Calu3 (cell line): ENCODE data around the gene MBNL2. TPM values are rescaled to one million over a fixed set of nuclear protein-coding genes. Genes with fewer than 3 reads are reported as not detected.

Experiments
- BruUV-seq: library from RNA; stranded (reverse); fragments of 400-500 nt; replicated peaks from 2 replicates; lab custom pipeline; 2021; lab: Mats Ljungman, UMichigan
- CTCF ChIA-PET: fragments of 300-600 bp; sonication (Branson Sonifier 250); formaldehyde crosslinking; loops from one replicate; lab custom pipeline; 2022; ENCODE audit warnings: antibody characterized with exemption; lab: Charles Lee
- DNase-seq: peaks from one replicate; pipeline ENCODE4 v3.0.0; 2022
- H3K27ac Mint-ChIP-seq: one replicate; pipeline ENCODE4 v1.8.0; 2022; ENCODE audit warnings: mixed read lengths; ENCODE audit not compliant: unreplicated experiment
- H3K27me3 Mint-ChIP-seq: one replicate; pipeline ENCODE4 v1.8.0; 2022; ENCODE audit warnings: mixed read lengths; ENCODE audit not compliant: unreplicated experiment
- H3K36me3 Mint-ChIP-seq: one replicate; pipeline ENCODE4 v1.8.0; 2022; ENCODE audit warnings: mild to moderate bottlenecking, moderate library complexity, mixed read lengths; ENCODE audit not compliant: insufficient read depth, unreplicated experiment
- H3K4me1 Mint-ChIP-seq: one replicate; pipeline ENCODE4 v1.8.0; 2022; ENCODE audit warnings: mild to moderate bottlenecking, low read depth, mixed read lengths; ENCODE audit not compliant: unreplicated experiment
- H3K4me3 Mint-ChIP-seq: one replicate; pipeline ENCODE4 v1.8.0; 2022; ENCODE audit warnings: mild to moderate bottlenecking, low read depth, moderate library complexity, mixed read lengths; ENCODE audit not compliant: unreplicated experiment
- H3K9me3 Mint-ChIP-seq: one replicate; pipeline ENCODE4 v1.8.0; 2022; ENCODE audit warnings: low read depth, mixed read lengths; ENCODE audit not compliant: unreplicated experiment
- CTCF ChIP-seq: fragments of 200-600 bp; IDR thresholded peaks from one replicate; pipeline ENCODE4 v1.8.0; 2022; ENCODE audit warnings: antibody characterized with exemption; ENCODE audit not compliant: unreplicated experiment
- intact Hi-C: fragments of 100-400 bp; cut with micrococcal nuclease; formaldehyde crosslinking; loops from one replicate; pipeline ENCODE4 v1.10.0; 2022; ENCODE audit not compliant: unreplicated experiment
- total RNA-seq: library from RNA; stranded (reverse); gene quantifications from 2 replicates; pipeline ENCODE4 v1.2.3, GENCODE V29; 2022

MBNL2 gene
- total RNA-seq, 1 experiment from 2014 or later: 37.1 TPM

GRCh38 chr13:97372936-97373335 is 150.8 kb downstream of the MBNL2 start:
- TF ChIP-seq CTCF: no peak
- no peaks in the 10 kb centered on the region for H3K36me3 Mint-ChIP-seq
- no peak overlapping the region for H3K27ac Mint-ChIP-seq
- CTCF ChIA-PET: no interaction called here
- intact Hi-C loops: no loop called here
- no TSS peak for BruUV-seq
- H3K9me3 Mint-ChIP-seq: no peaks in the 10 kb centered on the region
- no peaks in the 10 kb centered on the region for H3K27me3 Mint-ChIP-seq
- no peak overlapping the region for H3K4me3 Mint-ChIP-seq
- no peaks in the 10 kb centered on the region for H3K4me1 Mint-ChIP-seq
- DNase-seq: no peak

GRCh38 chr13:97373787-97374186 is 151.7 kb downstream of the MBNL2 start:
- no peak for TF ChIP-seq CTCF
- no peak overlapping the region for H3K4me3 Mint-ChIP-seq
- H3K9me3 Mint-ChIP-seq: no peaks in the 10 kb centered on the region
- H3K27ac Mint-ChIP-seq: no peak overlapping the region
- no peaks in the 10 kb centered on the region for H3K36me3 Mint-ChIP-seq
- no peak for DNase-seq
- intact Hi-C loops: no loop called here
- BruUV-seq: no TSS peak
- no peaks in the 10 kb centered on the region for H3K4me1 Mint-ChIP-seq
- CTCF ChIA-PET: no interaction called here
- H3K27me3 Mint-ChIP-seq: no peaks in the 10 kb centered on the region

GRCh38 chr13:97376981-97377380 is 154.8 kb downstream of the MBNL2 start:
- H3K4me3 Mint-ChIP-seq: no peak overlapping the region

GRCh38 chr13:97379386-97379785 is 157.3 kb downstream of the MBNL2 start:
- Mint-ChIP-seq H3K36me3 (peaks cover 6% of the 10 kb centered on the region), H3K9me3 (no peaks in the 10 kb centered on the region), H3K4me1 (no peaks in the 10 kb centered on the region), H3K4me3 (no peak overlapping the region), H3K27me3 (no peaks in the 10 kb centered on the region), H3K27ac (no peak overlapping the region)
- BruUV-seq: no TSS peak
- no peak for TF ChIP-seq CTCF
- CTCF ChIA-PET: no interaction called here
- DNase-seq: no peak
- intact Hi-C loops: no loop called here

More at GRCh38 chr13:97376981-97377380, 154.8 kb downstream of the MBNL2 start:
- Mint-ChIP-seq H3K36me3 (peaks cover 6% of the 10 kb centered on the region), H3K27me3 (no peaks in the 10 kb centered on the region), H3K4me1 (no peaks in the 10 kb centered on the region), H3K27ac (no peak overlapping the region), H3K9me3 (no peaks in the 10 kb centered on the region)
- BruUV-seq: no TSS peak
- TF ChIP-seq CTCF: no peak
- no peak for DNase-seq
- CTCF ChIA-PET: no interaction called here
- intact Hi-C loops: no loop called here
